Posterior cingulate gyrus (tissue), 11 donors: ENCODE data around the gene NACC2.

Source experiments
- DNase-seq, 10 donors: peaks; one replicate each; pipeline versions ENCODE4 v3.0.0 to v3.0.0-alpha.2; 2020 to 2021; ENCODE audit warnings: mixed read lengths in 3 of 10
- intact Hi-C: fragments of 100-400 bp; cut with DNase I; formaldehyde crosslinking; loops from one replicate; pipeline ENCODE4 v1.15.1; 2023

The NACC2 gene

GRCh38 chr9:135958485-135958884 is 136.6 kb downstream of the NACC2 start:
- DNase-seq: no peak

GRCh38 chr9:135957431-135957830 is 137.7 kb downstream of the NACC2 start:
- no peak for DNase-seq
- intact Hi-C loops: no loop called here

More at GRCh38 chr9:135958485-135958884, 136.6 kb downstream of the NACC2 start:
- intact Hi-C loops: no loop called here

DNA sequence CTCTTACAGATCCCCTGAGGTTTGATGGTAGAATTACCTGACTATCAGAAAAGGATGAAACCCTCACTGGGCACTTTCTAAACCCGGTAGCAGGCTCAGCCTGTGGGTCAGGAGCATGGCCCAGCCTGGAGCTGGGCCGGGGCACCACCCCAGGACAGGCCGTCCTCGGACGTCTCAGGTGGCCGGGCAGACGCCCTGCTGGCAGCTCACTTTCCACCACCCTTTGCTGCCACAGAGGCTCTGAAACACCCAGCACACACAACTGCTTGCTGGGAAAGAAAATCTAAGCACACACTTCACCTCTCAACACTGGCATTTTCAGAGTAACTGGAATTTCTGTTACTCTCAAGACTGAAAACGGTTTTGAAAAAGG is 138.3 kb downstream of the NACC2 start:
- intact Hi-C loops: no loop called here
- no peak for DNase-seq
